Stimulated activated effector memory CD8-positive, alpha-beta T cell treated with anti-CD3 and anti-CD28 coated beads, Interleukin-12 subunit alpha, Interleukin-12 subunit beta, amount 100 ng/mL, for 72 hours (primary cell): ENCODE results near the gene FPGT.
"Not testable (repeated sequence)": the region's sequence is repeated elsewhere in the genome, so short reads cannot be mapped to it uniquely, and the experiment has no call there.

Experiments used
- ATAC-seq: fragments of 150-1000 bp; cut with Tn5 transposase; 2 replicates; pipeline ENCODE4 v1.10.0; 2021
- DNase-seq, 2 donors: peaks; one replicate each; pipeline ENCODE4 v3.0.0; 2021 to 2022; ENCODE audit warnings: low spot score in 2 of 2
- H3K27ac Mint-ChIP-seq: one replicate; pipeline ENCODE4 v1.8.0; 2022; ENCODE audit warnings: mild to moderate bottlenecking, mixed read lengths
- H3K36me3 Mint-ChIP-seq: one replicate; pipeline ENCODE4 v1.8.0; 2022; ENCODE audit warnings: mild to moderate bottlenecking, mixed read lengths
- H3K4me1 Mint-ChIP-seq: one replicate; pipeline ENCODE4 v1.8.0; 2022; ENCODE audit warnings: mixed read lengths
- H3K4me3 Mint-ChIP-seq: one replicate; pipeline ENCODE4 v1.8.0; 2022; ENCODE audit warnings: mild to moderate bottlenecking, mixed read lengths
- H3K9me3 Mint-ChIP-seq: one replicate; pipeline ENCODE4 v1.8.0; 2022; ENCODE audit warnings: mixed read lengths

FPGT gene

GRCh38 chr1:74197657-74198552 is at the start of gene FPGT, which contains the start of gene LRRIQ3:
TSS of gene FPGT (plus strand) at chr1:74198242. CDS start at chr1:74198279, 37 bp downstream.
TSS of gene LRRIQ3 (minus strand) at chr1:74198176. CDS start at chr1:74183684, 14,492 bp downstream.
- peak within 1 kb of the TSS; percentile 96 for H3K27ac Mint-ChIP-seq

GRCh38 chr1:74160046-74160445 is 38.0 kb upstream of the FPGT start:
- H3K9me3 Mint-ChIP-seq = no peaks in the 10 kb centered on the region
- no peak overlapping the region for H3K4me3 Mint-ChIP-seq
- no peak for DNase-seq
- no peak overlapping the region for H3K27ac Mint-ChIP-seq
- no peaks in the 10 kb centered on the region for H3K4me1 Mint-ChIP-seq
- no peak for ATAC-seq
- H3K36me3 Mint-ChIP-seq = no peaks in the 10 kb centered on the region

More at GRCh38 chr1:74197657-74198552, at the start of gene FPGT, which contains the start of gene LRRIQ3:
- peaks cover 30% of the 10 kb centered on the region for H3K36me3 Mint-ChIP-seq
- ATAC-seq = peak; percentile 96
- H3K4me1 Mint-ChIP-seq = peaks cover 16% of the 10 kb centered on the region
- no peaks in the 10 kb centered on the region for H3K9me3 Mint-ChIP-seq
- DNase-seq = peak; percentile 93 to 98
- peak within 1 kb of the TSS; percentile 87 for H3K4me3 Mint-ChIP-seq

DNA sequence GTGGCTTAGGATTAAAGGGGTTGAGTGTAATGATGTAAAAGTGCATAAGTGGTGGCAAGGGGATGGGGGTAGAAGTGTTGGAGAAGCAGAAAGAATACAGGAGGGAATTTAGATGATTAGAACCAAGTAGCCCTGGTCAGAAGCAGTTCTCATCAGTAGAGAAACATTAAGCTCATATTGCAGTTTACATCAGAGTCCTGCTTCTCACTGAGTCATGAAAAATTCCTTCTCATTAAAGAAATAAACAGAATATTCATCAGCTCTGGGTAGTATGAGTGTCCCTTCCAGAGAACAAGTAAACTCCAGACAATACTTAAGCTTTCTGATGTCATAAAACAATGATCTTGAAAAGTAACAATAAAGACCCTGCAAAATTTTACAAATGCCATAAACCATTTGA is 36.5 kb upstream of the FPGT start:
- Mint-ChIP-seq H3K4me1 (no peaks in the 10 kb centered on the region), H3K36me3 (no peaks in the 10 kb centered on the region), H3K9me3 (peaks cover 3% of the 10 kb centered on the region), H3K27ac (no peak overlapping the region), H3K4me3 (no peak overlapping the region)
- ATAC-seq = no peak
- no peak for DNase-seq

DNA sequence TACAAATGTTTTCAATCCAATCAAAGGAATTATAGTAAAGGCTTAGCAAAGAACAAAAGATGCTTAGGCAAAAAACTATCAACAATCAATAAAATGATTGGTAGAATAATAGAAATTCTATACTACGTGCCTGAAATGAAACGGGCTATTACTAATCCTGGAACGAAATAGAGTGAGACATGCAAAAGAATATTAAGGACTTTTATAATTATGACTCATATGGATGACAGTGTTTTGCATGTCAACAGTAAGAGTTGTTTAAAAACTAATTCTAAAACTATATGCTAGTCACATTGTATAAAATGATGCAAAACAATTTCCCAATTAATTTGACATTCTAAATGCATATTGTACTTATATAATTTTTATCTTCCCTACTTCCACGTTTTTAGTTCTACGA is 35.7 kb upstream of the FPGT start:
- Mint-ChIP-seq H3K36me3 (no peaks in the 10 kb centered on the region), H3K9me3 (peaks cover 4% of the 10 kb centered on the region)
- ATAC-seq = no peak

GRCh38 chr1:74174423-74174822 is 23.6 kb upstream of the FPGT start:
- not testable (repeated sequence) for H3K27ac Mint-ChIP-seq, H3K4me1 Mint-ChIP-seq, ATAC-seq, H3K4me3 Mint-ChIP-seq, DNase-seq, H3K36me3 Mint-ChIP-seq
- H3K9me3 Mint-ChIP-seq = peaks cover 17% of the 10 kb centered on the region

More for the DNA sequence above, 35.7 kb upstream of the FPGT start:
- no peak overlapping the region for H3K4me3 Mint-ChIP-seq
- no peaks in the 10 kb centered on the region for H3K4me1 Mint-ChIP-seq
- H3K27ac Mint-ChIP-seq = no peak overlapping the region
- no peak for DNase-seq

- Mint-ChIP-seq H3K4me1 (no peaks in the 10 kb centered on the region), H3K9me3 (no peaks in the 10 kb centered on the region), H3K4me3 (no peak overlapping the region), H3K27ac (no peak overlapping the region), H3K36me3 (no peaks in the 10 kb centered on the region)
- no peak for ATAC-seq
- no peak for DNase-seq
These were observed 17.6 kb upstream of the FPGT start for GRCh38 chr1:74180490-74180889.

DNA sequence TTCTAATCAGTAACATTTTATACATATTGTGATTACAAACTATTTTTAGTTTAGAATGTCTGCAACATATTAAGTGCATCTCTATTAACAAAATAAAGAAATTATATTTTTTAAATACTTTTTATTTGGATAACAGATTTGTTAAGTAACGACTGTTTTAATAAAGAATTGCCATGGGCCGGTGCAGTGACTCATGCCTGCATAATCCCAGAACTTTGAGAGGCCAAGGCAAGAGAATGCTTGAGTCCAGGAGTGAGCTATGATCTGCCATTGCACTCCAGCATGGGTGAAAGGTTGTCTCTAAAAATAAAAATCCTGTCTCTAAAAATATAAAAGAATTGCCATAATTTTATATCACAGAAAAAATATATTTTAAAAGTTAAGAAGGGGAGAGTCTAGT is 4.1 kb upstream of the FPGT start:
- Mint-ChIP-seq H3K4me1 (peaks cover 16% of the 10 kb centered on the region), H3K4me3 (no peak overlapping the region), H3K27ac (no peak overlapping the region), H3K36me3 (peaks cover 12% of the 10 kb centered on the region), H3K9me3 (peaks cover 4% of the 10 kb centered on the region)
- no peak for DNase-seq
- ATAC-seq = no peak

DNA sequence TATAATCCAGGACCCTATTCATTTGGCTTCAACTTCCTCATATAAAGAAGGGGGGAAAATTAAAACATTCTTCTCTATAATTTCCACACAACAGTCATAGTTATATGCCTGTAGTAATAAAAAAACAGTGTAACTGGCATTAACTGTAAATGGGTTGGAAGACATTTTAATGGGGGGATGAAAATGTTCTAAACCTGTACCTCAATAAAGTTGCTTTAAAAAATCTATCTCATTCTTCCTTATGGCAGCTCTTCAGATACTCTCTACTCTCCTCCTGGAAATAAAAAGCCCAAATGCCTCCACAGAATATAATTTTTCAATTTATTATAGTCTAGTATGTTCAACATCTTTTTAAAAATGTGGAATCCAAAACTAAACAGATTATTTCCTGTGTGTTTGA is 2.7 kb upstream of the FPGT start:
- no peak overlapping the region for H3K4me3 Mint-ChIP-seq
- peaks cover 14% of the 10 kb centered on the region for H3K36me3 Mint-ChIP-seq
- H3K27ac Mint-ChIP-seq = no peak overlapping the region
- H3K4me1 Mint-ChIP-seq = peaks cover 16% of the 10 kb centered on the region
- no peaks in the 10 kb centered on the region for H3K9me3 Mint-ChIP-seq
- ATAC-seq (no peak), DNase-seq (no peak)

GRCh38 chr1:74197255-74197654 is 787 bp upstream of the FPGT start:
- peak overlapping the region; percentile 87 for H3K4me3 Mint-ChIP-seq
- peaks cover 16% of the 10 kb centered on the region for H3K4me1 Mint-ChIP-seq
- no peak for DNase-seq
- peak; percentile 44 for ATAC-seq
- H3K36me3 Mint-ChIP-seq = peaks cover 30% of the 10 kb centered on the region
- H3K9me3 Mint-ChIP-seq = no peaks in the 10 kb centered on the region
- peak overlapping the region; percentile 96 for H3K27ac Mint-ChIP-seq

GRCh38 chr1:74199504-74199903 is 1.5 kb downstream of the FPGT start:
- Mint-ChIP-seq H3K9me3 (no peaks in the 10 kb centered on the region), H3K36me3 (peaks cover 39% of the 10 kb centered on the region), H3K4me1 (peaks cover 16% of the 10 kb centered on the region), H3K27ac (no peak overlapping the region), H3K4me3 (peak overlapping the region; percentile 87)
- ATAC-seq = no peak
- no peak for DNase-seq

DNA sequence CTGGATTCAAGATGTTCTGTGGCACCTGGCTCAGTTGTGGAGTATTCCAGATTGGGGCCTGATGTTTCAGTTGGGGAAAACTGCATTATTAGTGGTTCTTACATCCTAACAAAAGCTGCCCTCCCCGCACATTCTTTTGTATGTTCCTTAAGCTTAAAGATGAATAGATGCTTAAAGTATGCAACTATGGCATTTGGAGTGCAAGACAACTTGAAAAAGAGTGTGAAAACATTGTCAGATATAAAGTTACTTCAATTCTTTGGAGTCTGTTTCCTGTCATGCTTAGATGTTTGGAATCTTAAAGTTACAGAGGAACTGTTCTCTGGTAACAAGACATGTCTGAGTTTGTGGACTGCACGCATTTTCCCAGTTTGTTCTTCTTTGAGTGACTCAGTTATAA is 7.2 kb downstream of the FPGT start:
- H3K4me3 Mint-ChIP-seq = no peak overlapping the region
- peaks cover 40% of the 10 kb centered on the region for H3K36me3 Mint-ChIP-seq
- DNase-seq = no peak
- H3K27ac Mint-ChIP-seq = no peak overlapping the region
- H3K4me1 Mint-ChIP-seq = no peaks in the 10 kb centered on the region
- ATAC-seq = no peak
- no peaks in the 10 kb centered on the region for H3K9me3 Mint-ChIP-seq

DNA sequence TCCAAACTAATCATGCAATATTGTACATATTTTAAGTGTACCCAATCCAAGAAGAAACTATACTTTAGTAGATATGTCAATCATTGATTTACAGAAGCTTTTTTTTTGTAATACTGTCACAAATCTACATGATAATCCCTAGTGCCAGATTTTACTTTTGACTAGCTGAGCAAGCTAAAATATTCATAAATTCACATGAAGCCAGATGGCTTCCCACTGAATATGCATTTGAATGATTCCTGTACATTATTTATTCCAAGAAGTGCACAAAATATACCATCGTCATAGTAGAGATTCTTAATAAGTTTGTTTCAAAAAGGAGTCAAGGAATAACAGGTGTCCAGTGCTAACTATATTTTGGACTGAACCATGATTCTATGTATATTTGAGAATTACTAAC is 17.2 kb downstream of the FPGT start:
- Mint-ChIP-seq H3K4me1 (no peaks in the 10 kb centered on the region), H3K36me3 (no peaks in the 10 kb centered on the region), H3K27ac (no peak overlapping the region), H3K9me3 (no peaks in the 10 kb centered on the region), H3K4me3 (no peak overlapping the region)
- ATAC-seq = no peak
- DNase-seq = no peak

DNA sequence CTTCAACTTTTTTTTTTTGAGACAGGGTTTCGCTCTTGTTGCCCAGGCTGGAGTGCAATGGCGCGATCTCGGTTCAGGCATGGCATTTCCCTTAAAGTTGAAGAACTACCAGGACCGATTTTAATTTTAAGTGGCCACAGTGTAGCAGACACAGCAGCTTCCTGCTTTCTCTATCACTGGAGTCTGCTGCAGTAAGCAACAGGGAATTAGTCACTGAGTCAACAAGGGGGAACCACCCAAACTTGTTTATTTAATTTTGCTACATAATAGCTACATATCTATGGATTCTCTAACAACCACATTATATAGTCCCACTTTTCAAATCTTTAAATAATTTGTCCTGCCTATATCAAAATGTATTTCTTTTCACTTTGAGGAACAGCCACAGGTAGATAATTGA is 24.7 kb downstream of the FPGT start:
- Mint-ChIP-seq H3K9me3 (peaks cover 27% of the 10 kb centered on the region), H3K4me1 (no peaks in the 10 kb centered on the region), H3K27ac (no peak overlapping the region), H3K4me3 (no peak overlapping the region), H3K36me3 (no peaks in the 10 kb centered on the region)
- no peak for DNase-seq
- no peak for ATAC-seq

- Mint-ChIP-seq H3K4me3 (no peak overlapping the region), H3K4me1 (no peaks in the 10 kb centered on the region), H3K9me3 (peaks cover 27% of the 10 kb centered on the region), H3K27ac (no peak overlapping the region), H3K36me3 (no peaks in the 10 kb centered on the region)
- DNase-seq (no peak), ATAC-seq (no peak)
These were observed 25.4 kb downstream of the FPGT start for GRCh38 chr1:74223453-74223852.

GRCh38 chr1:74235153-74235552 is 37.1 kb downstream of the FPGT start, which contains the start of gene TNNI3K:
TSS of gene TNNI3K (plus strand) at chr1:74235387. CDS start at chr1:74235452, 65 bp downstream.
- Mint-ChIP-seq H3K36me3 (no peaks in the 10 kb centered on the region), H3K9me3 (peaks cover 11% of the 10 kb centered on the region), H3K4me3 (no peak within 1 kb of the TSS), H3K4me1 (no peaks in the 10 kb centered on the region), H3K27ac (no peak within 1 kb of the TSS)
- no peak for DNase-seq
- ATAC-seq = no peak

- no peak for DNase-seq
- Mint-ChIP-seq H3K36me3 (no peaks in the 10 kb centered on the region), H3K9me3 (peaks cover 11% of the 10 kb centered on the region), H3K4me1 (no peaks in the 10 kb centered on the region), H3K27ac (no peak overlapping the region), H3K4me3 (no peak overlapping the region)
- ATAC-seq = no peak
These were observed 38.4 kb downstream of the FPGT start for GRCh38 chr1:74236440-74236839.
